ENCODE measurements around the gene C1orf210. TPM values are rescaled to one million over a fixed set of nuclear protein-coding genes. Genes with fewer than 3 reads are reported as not detected.

The C1orf210 gene
- polyA plus RNA-seq, 2 of the 4 experiments (the other 2 are of a cell fraction), result not detected

- 74% methylated on average over 3 of the region's 3 CpGs for WGBS (ENCODE audit: missing lambda C conversion rate)
- POLR2A ChIA-PET, result no interaction called here
- no peak overlapping the region for H3K27ac ChIP-seq
- TF ChIP-seq CBX8 (IDR thresholded peaks at IDR 0.05) (no peak), ESRRA (IDR thresholded peaks at IDR 0.05; ENCODE audit: borderline replicate concordance, low read length) (no peak), TFCP2L1 (CRISPR knock-in tag; IDR thresholded peaks at IDR 0.05) (no peak), CHD2 (IDR thresholded peaks at IDR 0.05; ENCODE audit: low read length, partially characterized antibody) (no peak), CEBPB (IDR thresholded peaks at IDR 0.05) (no peak), MAZ (IDR thresholded peaks at IDR 0.05; ENCODE audit: borderline replicate concordance, low read depth, low read length) (no peak), RARB (CRISPR knock-in tag; IDR thresholded peaks at IDR 0.05) (no peak)
- TF ChIP-seq, protein P1, sequence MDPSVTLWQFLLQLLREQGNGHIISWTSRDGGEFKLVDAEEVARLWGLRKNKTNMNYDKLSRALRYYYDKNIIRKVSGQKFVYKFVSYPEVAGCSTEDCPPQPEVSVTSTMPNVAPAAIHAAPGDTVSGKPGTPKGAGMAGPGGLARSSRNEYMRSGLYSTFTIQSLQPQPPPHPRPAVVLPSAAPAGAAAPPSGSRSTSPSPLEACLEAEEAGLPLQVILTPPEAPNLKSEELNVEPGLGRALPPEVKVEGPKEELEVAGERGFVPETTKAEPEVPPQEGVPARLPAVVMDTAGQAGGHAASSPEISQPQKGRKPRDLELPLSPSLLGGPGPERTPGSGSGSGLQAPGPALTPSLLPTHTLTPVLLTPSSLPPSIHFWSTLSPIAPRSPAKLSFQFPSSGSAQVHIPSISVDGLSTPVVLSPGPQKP (IDR thresholded peaks at IDR 0.05; ENCODE audit: low read depth, low read length), result no peak
- TF ChIP-seq, protein P2, sequence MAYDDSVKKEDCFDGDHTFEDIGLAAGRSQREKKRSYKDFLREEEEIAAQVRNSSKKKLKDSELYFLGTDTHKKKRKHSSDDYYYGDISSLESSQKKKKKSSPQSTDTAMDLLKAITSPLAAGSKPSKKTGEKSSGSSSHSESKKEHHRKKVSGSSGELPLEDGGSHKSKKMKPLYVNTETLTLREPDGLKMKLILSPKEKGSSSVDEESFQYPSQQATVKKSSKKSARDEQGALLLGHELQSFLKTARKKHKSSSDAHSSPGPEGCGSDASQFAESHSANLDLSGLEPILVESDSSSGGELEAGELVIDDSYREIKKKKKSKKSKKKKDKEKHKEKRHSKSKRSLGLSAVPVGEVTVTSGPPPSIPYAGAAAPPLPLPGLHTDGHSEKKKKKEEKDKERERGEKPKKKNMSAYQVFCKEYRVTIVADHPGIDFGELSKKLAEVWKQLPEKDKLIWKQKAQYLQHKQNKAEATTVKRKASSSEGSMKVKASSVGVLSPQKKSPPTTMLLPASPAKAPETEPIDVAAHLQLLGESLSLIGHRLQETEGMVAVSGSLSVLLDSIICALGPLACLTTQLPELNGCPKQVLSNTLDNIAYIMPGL (CRISPR knock-in tag; IDR thresholded peaks at IDR 0.05; ENCODE audit: borderline replicate concordance), result no peak
- ATAC-seq, result no peak
- H3K9me3 ChIP-seq, result no peaks in the 10 kb centered on the region
- no peaks in the 10 kb centered on the region for H3K4me1 ChIP-seq
- CTCF ChIA-PET, result no interaction called here
- DNase-seq (ENCODE audit: low read depth in 1 of 2, low spot score in 1 of 2), result no peak
- no peak overlapping the region for H3K4me2 ChIP-seq
- no peak for FAIRE-seq
- no peak overlapping the region for H3K4me3 ChIP-seq
Observed at GRCh38 chr1:43284065-43284464, 1.3 kb downstream of the C1orf210 start.

DNA sequence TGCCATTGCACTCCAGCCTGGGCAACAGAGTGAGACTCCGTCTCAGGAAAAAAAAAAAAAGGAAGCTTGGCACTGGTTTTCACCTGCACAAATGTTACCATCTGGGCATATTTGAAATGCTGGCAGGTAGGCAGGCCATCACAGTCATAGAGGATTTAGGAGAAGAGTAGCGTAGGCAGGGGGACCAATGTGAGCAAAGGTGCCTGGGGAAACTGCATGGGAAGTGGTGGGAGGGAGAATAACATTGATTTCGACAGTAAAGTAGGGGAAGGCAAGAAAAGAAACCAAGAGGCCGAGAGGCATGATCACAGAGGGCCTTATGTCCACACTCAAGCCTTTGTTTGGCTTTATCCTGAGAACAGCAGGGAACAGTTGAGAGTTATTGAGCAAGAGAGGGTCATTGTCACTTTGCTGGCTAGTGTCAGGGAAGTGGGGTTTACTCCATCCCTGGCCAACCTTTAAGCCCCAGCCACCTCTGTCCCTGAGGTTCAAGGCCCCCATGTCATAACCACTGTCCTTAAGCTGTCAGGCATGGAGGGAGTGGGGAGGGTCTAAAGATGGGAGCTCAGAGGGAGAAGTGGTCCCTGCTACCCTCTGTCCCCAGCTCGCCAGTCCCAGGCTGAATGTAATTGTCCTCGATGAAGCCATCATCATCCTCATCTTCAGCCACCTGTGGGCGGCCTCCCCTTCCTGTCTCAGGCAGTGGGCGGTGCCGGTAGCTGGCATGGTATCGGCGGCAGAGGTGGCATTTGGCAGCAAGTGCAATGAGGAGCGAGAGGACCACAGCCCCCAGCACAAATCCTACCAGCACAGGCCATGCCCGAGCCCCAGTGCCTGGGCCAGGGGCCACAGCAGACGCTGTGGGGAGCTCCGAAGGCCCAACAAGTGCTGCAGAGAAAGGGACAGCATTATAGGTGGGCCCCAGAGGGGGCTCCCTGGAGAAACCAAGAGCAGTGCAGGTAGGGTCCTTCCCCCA lies 2.9 kb downstream of the C1orf210 start:
- Histone ChIP-seq H3K9me3 (no peaks in the 10 kb centered on the region), H3K4me1 (no peaks in the 10 kb centered on the region), H3K27ac (no peak overlapping the region), H3K4me3 (no peak overlapping the region), H3K4me2 (no peak overlapping the region)
- POLR2A ChIA-PET, result no interaction called here
- WGBS (ENCODE audit: missing lambda C conversion rate), result 68% methylated on average over 7 of the region's 15 CpGs
- ATAC-seq (no peak), DNase-seq (ENCODE audit: low read depth in 1 of 2, low spot score in 1 of 2) (no peak), FAIRE-seq (no peak)
- CTCF ChIA-PET, result interaction anchor here (0.8 to 1.7 kb wide), 4 partner anchors 10 to 50 kb away, joined by 3 to 4 read pairs (median 4); no protein-coding TSS in a partner anchor
- TF ChIP-seq JUNB (IDR thresholded peaks at IDR 0.05) (no peak), RAD21 (conservative IDR thresholded peaks at IDR 0.05 in 1 of 2, IDR thresholded peaks at IDR 0.05 in 1 of 2) (no peak), REST (IDR thresholded peaks at IDR 0.05) (no peak), KDM5A (IDR thresholded peaks at IDR 0.05) (no peak), ZSCAN20 (CRISPR knock-in tag; IDR thresholded peaks at IDR 0.05) (no peak), CBX8 (IDR thresholded peaks at IDR 0.05) (no peak), TP53 (CRISPR knock-in tag; IDR thresholded peaks at IDR 0.05) (no peak), CHD2 (IDR thresholded peaks at IDR 0.05; ENCODE audit: low read length, partially characterized antibody) (no peak), RFX5 (IDR thresholded peaks at IDR 0.05) (no peak), EHF (CRISPR knock-in tag; IDR thresholded peaks at IDR 0.05) (no peak), MAZ (IDR thresholded peaks at IDR 0.05; ENCODE audit: borderline replicate concordance, low read depth, low read length) (no peak), HOXB13 (CRISPR knock-in tag; IDR thresholded peaks at IDR 0.05; ENCODE audit: low read depth) (no peak), FOXS1 (CRISPR knock-in tag; IDR thresholded peaks at IDR 0.05) (no peak), EHMT2 (IDR thresholded peaks at IDR 0.05; ENCODE audit: low read depth) (no peak), FOSL2 (IDR thresholded peaks at IDR 0.05) (no peak), FOSL2 (CRISPR knock-in tag; IDR thresholded peaks at IDR 0.05) (no peak), GATA3 (IDR thresholded peaks at IDR 0.05; ENCODE audit: borderline replicate concordance) (no peak), CBX2 (IDR thresholded peaks at IDR 0.05; ENCODE audit: borderline replicate concordance, low read depth) (no peak)
- TF ChIP-seq, protein P2 (CRISPR knock-in tag; IDR thresholded peaks at IDR 0.05; ENCODE audit: borderline replicate concordance), result no peak
